GM12801 (cell line): Measurements from ENCODE around the gene MAGI2.

Experiments used
- TF ChIP-seq, protein P1 (sequence below): IDR thresholded peaks from one replicate; pipeline ENCODE4 v1.5.1; 2011; ENCODE audit warnings: control low read depth; ENCODE audit not compliant: insufficient read length; ENCODE audit errors: extremely low read depth

The MAGI2 gene

DNA sequence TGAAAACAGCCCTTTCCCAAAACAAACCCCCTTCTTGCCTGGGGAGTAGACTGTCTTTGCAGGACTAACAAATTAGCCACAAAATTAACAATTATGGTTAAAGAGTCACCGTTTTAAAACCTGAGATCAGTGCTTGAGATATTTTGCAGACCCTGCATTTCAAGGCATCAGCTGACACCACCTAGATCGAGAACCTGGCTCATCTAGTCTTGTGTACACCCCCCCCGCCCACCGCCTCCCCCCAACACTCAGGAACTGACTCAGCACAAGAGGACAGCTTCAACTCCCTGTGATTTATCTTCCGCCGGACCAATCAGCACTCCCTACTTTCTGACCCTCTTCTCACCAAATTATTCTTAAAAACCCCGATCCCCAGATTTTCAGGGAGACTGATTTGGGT lies 917.8 kb downstream of the MAGI2 start:
- TF ChIP-seq, protein P1, sequence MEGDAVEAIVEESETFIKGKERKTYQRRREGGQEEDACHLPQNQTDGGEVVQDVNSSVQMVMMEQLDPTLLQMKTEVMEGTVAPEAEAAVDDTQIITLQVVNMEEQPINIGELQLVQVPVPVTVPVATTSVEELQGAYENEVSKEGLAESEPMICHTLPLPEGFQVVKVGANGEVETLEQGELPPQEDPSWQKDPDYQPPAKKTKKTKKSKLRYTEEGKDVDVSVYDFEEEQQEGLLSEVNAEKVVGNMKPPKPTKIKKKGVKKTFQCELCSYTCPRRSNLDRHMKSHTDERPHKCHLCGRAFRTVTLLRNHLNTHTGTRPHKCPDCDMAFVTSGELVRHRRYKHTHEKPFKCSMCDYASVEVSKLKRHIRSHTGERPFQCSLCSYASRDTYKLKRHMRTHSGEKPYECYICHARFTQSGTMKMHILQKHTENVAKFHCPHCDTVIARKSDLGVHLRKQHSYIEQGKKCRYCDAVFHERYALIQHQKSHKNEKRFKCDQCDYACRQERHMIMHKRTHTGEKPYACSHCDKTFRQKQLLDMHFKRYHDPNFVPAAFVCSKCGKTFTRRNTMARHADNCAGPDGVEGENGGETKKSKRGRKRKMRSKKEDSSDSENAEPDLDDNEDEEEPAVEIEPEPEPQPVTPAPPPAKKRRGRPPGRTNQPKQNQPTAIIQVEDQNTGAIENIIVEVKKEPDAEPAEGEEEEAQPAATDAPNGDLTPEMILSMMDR: no peak

GRCh38 chr7:78530351-78530750 lies 923.1 kb downstream of the MAGI2 start:
- TF ChIP-seq, protein P1: no peak

GRCh38 chr7:78529392-78529791 lies 924.1 kb downstream of the MAGI2 start:
- TF ChIP-seq, protein P1: no peak

DNA sequence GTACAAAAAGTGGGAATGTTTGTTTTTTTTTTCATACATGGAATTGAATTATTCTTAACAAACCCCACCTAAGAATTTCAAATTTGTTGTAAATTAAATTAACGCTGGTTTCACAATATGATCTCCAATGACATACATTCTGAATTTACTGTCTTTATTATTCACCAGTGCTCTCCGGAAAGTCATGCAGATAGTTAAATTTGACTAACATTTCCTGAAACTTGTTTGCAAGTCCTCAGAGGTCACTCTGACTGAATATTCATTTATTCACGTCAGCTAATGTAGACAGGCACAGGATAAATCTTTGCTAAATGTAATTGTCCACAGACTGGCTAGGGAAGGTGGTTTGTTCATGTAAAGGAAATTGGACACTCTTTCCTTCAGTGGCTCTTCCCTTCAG lies 924.5 kb downstream of the MAGI2 start:
- TF ChIP-seq, protein P1: no peak

DNA sequence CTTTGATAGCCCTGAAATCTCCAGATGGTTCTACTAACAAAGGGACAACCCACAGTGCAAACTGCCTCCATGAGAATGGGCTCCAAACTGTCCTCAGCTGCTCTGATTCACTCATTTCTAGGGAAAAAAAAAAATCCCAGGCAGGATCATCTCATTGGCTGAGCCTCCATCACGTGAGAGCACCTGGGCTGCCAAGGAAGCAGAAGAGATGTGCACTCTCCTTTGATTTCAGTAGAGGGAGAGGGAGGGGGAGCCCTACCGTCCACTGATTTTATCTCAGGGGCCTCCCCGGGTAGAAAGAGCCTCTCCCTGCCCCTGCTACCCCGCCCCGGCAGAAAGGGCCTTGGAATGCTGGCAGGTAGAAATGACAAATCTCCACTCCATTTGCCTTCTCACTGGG lies 929.5 kb downstream of the MAGI2 start:
- TF ChIP-seq, protein P1: no peak

- TF ChIP-seq, protein P1: no peak
These were observed 931.5 kb downstream of the MAGI2 start for GRCh38 chr7:78521961-78522360.

DNA sequence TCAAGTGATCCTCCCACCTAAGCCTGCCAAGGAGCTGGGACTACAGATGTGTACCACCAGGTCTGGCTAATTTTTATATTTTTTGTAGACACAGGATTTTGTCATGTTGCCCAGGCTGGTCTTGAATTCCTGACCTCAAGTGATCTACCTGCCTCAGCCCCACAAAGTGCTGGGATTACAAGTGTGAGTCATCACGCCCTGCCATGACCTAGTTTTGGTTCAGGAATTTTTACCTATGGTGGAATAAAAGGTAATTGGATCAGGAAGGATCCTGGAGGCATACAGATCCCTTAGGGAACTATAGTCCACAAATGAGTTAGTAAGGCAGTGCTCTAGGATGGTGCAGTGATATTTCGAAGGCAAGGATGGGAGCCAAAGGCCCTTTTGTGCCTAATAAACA lies 937.0 kb downstream of the MAGI2 start:
- TF ChIP-seq, protein P1: no peak

DNA sequence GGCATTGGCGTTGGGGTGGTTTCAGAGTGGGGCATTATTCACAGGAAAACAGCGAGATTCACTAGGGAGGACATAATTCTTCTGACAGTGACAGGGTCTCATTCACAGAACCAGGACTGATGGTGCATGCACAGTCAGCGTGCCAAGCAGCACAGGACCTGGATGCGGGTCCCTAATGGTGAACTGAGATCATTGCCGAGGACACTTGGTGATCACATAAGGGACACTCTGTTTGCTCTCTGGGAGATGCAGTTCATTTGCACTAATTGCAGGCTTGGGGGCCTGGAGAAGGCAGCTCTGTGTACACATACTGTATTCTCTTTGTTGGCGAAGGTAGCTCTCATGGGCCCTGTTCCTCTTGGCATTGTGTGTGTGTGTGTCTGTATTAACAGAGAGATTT lies 938.8 kb downstream of the MAGI2 start:
- TF ChIP-seq, protein P1: no peak
